T-helper 17 cell (primary cell): ENCODE data around the gene RAB5A. TPM values are rescaled to one million over a fixed set of nuclear protein-coding genes. Genes with fewer than 3 reads are reported as not detected.
"Not testable (repeated sequence)": the region's sequence is repeated elsewhere in the genome, so short reads cannot be mapped to it uniquely, and the experiment has no call there.

Experiments
- ATAC-seq: fragments of 150-1000 bp; cut with Tn5 transposase; 2 replicates; pipeline ENCODE4 v1.10.0; 2021; ENCODE audit warnings: mild to moderate bottlenecking, moderate library complexity
- DNase-seq, 3 donors: peaks; one replicate each; pipeline versions ENCODE4 v3.0.0 to v3.0.0-alpha.2; 2020 to 2021
- H3K9me3 ChIP-seq: one replicate; pipeline ENCODE4 v1.7.0; 2013; ENCODE audit warnings: low read length, mild to moderate bottlenecking; ENCODE audit not compliant: control insufficient read depth, poor library complexity, severe bottlenecking
- H3K27ac Mint-ChIP-seq: one replicate; pipeline ENCODE4 v1.8.0; 2022; ENCODE audit warnings: mild to moderate bottlenecking, moderate library complexity, mixed read lengths
- H3K27me3 Mint-ChIP-seq: one replicate; pipeline ENCODE4 v1.8.0; 2022; ENCODE audit warnings: mixed read lengths
- H3K36me3 Mint-ChIP-seq: one replicate; pipeline ENCODE4 v1.8.0; 2022; ENCODE audit warnings: low read depth, mixed read lengths
- H3K4me1 Mint-ChIP-seq: one replicate; pipeline ENCODE4 v1.8.0; 2022; ENCODE audit warnings: mild to moderate bottlenecking, mixed read lengths
- H3K4me3 Mint-ChIP-seq: one replicate; pipeline ENCODE4 v1.8.0; 2022; ENCODE audit warnings: mild to moderate bottlenecking, moderate library complexity, mixed read lengths
- total RNA-seq, 4 donors: library from RNA in 2 of 4; stranded (reverse) in 2 of 4; gene quantifications; one replicate each; pipeline ENCODE4 v1.2.3 and lab custom pipeline; 2022 to 2026

The RAB5A gene
- total RNA-seq, 2 donors from 2014 or later = 102 to 112 TPM

DNA sequence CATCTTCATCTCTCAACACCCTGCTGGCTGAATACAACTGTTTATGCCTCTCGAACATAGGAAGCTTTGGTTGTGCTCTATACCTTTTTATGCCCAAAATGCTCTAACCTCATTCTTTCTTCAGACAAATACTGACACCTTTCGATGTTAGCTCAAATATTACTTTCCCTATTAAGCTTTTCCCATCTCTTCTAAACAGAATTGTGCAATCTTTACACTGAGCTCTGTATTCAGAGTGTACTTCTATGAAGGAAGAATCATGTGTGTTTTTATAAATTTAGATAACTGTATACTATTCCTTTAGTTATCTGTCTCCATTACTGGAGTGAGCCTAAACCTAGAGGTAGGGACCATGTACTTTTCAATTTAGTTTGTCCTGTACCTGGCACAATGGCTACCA is 14.5 kb upstream of the RAB5A start:
- Mint-ChIP-seq H3K27ac (no peak overlapping the region), H3K27me3 (peaks cover 14% of the 10 kb centered on the region), H3K4me3 (no peak overlapping the region), H3K36me3 (peaks cover 4% of the 10 kb centered on the region), H3K4me1 (peaks cover 9% of the 10 kb centered on the region)
- DNase-seq (no peak), ATAC-seq (no peak)
- H3K9me3 ChIP-seq = no peaks in the 10 kb centered on the region

DNA sequence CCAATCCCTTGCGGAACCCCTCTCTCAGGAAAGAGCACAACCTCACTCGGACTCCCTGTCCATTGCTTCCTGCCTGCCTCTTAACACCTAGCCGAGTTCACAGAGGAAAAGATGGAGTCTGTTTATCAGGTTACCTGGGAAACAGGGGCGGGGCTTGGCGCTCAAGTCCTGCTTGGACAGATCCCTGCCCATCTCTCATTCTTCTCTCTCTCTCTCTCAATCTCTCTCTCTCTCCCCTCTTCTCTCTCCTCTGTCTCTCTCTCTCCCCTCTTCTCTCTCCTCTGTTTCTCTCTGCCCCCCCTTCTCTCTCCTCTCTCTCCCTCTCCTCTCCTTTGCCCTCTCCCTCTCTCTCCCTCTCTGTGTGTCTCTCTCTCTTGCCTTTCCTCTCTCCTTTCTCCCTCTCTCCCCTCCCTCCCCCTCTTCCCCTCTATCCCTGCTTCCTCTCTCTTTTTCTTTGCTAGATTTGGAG is 12.8 kb upstream of the RAB5A start, which contains the start of gene EFHB:
EFHB (minus strand) TSS at position 120 of the 469 bp plus-strand sequence. CDS start 199 bp downstream, outside the sequence.
- no peak for DNase-seq
- ATAC-seq = no peak
- Mint-ChIP-seq H3K4me3 (no peak within 1 kb of the TSS), H3K36me3 (peaks cover 2% of the 10 kb centered on the region), H3K4me1 (peaks cover 9% of the 10 kb centered on the region), H3K27me3 (peaks cover 12% of the 10 kb centered on the region), H3K27ac (no peak within 1 kb of the TSS)
- no peaks in the 10 kb centered on the region for H3K9me3 ChIP-seq

DNA sequence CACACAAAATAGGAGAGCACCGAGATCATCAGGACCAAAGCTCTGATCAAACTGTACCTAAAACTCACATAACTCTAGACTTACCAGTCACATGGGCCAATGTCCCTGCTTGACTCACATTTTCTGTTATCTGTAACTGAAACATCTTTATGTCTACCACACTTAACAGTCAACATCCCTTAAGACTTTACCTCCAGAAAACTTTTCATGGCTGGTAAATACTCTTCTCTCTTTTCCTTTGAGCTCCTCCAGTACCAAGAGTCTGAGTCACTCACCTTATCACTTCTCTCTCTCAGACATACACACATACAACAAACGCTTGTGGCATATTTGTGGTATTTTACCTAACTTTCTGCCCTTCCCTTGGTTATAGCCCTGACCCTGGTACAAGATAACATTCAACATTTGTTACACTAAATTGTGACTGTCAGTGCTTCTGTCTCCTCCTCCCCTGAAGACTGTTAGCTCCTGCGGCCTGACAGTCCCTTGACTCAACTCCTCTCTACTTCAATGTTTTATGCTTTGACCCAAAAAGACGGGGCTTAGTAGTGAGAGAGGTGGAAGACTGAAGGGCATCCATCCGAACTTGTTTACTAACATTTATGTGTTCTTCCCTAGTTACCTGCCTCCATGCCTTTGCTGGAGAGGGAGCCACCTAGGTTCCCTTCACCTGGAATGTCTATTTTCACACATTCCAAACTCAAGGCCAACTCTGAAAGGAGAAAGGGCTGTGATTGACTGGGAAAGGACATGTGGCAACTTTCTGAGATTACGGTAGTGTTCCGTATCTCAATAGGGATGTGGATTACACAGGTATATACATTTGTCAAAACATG is 9.2 kb upstream of the RAB5A start:
- Mint-ChIP-seq H3K4me1 (no peaks in the 10 kb centered on the region), H3K4me3 (no peak overlapping the region), H3K27ac (no peak overlapping the region), H3K27me3 (peaks cover 12% of the 10 kb centered on the region), H3K36me3 (peaks cover 10% of the 10 kb centered on the region)
- DNase-seq (no peak), ATAC-seq (no peak)
- no peaks in the 10 kb centered on the region for H3K9me3 ChIP-seq

DNA sequence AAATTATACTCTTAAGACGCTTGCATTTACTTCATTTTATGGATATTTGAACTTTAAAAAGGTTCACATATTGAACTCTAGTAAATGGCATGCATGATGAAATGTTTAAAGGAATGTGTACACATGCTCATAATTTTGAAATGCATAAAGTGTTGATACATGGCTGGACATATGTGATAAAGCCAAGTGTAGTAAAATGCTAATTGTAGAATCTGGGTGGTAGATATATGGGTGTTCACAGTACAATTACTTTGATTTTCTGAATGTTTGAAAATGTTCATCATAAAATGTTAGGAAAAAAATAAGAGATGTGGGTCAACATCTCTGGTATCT is 8.6 kb upstream of the RAB5A start:
- H3K4me3 Mint-ChIP-seq = no peak overlapping the region
- H3K36me3 Mint-ChIP-seq = peaks cover 8% of the 10 kb centered on the region
- DNase-seq (no peak), ATAC-seq (no peak)
- no peak overlapping the region for H3K27ac Mint-ChIP-seq
- peaks cover 7% of the 10 kb centered on the region for H3K27me3 Mint-ChIP-seq
- no peaks in the 10 kb centered on the region for H3K4me1 Mint-ChIP-seq
- no peaks in the 10 kb centered on the region for H3K9me3 ChIP-seq

DNA sequence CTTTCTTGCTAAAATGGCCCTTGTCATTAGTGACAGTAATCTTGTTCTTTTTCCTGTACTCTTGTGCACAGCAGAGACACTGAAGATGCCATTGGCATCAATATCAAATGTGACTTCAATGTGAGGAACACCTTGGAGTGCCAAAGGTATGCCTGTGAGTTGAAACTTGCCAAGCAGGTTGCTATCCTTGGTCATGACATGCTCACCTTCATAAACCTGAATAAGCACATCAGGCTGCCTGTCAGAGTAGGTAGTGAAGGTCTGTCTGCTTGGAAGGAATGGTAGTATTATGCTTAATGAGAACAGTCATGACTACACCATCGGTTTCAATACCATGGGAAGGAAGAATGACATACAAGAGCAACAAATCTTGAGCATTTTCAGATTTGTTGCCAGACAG is 6.3 kb upstream of the RAB5A start:
- H3K27ac Mint-ChIP-seq = no peak overlapping the region
- H3K4me1 Mint-ChIP-seq = peaks cover 2% of the 10 kb centered on the region
- no peaks in the 10 kb centered on the region for H3K9me3 ChIP-seq
- ATAC-seq = no peak
- H3K4me3 Mint-ChIP-seq = no peak overlapping the region
- no peak for DNase-seq
- peaks cover 7% of the 10 kb centered on the region for H3K27me3 Mint-ChIP-seq
- H3K36me3 Mint-ChIP-seq = peaks cover 8% of the 10 kb centered on the region

DNA sequence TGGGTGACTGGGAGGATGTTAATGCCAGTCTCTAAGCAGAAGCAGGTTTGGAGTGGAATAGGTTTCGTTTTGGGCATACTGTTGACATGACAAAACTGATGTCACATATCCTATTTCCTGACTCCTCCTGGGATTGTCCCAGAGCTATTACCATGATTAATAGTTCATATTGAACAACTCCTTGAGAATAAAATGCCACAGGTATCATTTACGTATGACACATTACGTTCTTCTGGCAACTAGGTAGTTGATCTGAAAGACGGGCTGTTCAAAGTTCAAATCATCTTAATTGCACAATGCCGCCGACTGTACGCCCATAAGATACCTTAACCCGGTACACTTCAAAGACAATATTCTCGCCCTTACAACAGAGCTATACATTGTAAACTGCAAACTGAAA is 1.4 kb upstream of the RAB5A start:
- Mint-ChIP-seq H3K36me3 (peaks cover 6% of the 10 kb centered on the region), H3K27ac (peak overlapping the region; percentile 98), H3K4me1 (peaks cover 30% of the 10 kb centered on the region), H3K27me3 (no peaks in the 10 kb centered on the region), H3K4me3 (peak overlapping the region; percentile 99)
- H3K9me3 ChIP-seq = no peaks in the 10 kb centered on the region
- ATAC-seq (no peak), DNase-seq (no peak)

DNA sequence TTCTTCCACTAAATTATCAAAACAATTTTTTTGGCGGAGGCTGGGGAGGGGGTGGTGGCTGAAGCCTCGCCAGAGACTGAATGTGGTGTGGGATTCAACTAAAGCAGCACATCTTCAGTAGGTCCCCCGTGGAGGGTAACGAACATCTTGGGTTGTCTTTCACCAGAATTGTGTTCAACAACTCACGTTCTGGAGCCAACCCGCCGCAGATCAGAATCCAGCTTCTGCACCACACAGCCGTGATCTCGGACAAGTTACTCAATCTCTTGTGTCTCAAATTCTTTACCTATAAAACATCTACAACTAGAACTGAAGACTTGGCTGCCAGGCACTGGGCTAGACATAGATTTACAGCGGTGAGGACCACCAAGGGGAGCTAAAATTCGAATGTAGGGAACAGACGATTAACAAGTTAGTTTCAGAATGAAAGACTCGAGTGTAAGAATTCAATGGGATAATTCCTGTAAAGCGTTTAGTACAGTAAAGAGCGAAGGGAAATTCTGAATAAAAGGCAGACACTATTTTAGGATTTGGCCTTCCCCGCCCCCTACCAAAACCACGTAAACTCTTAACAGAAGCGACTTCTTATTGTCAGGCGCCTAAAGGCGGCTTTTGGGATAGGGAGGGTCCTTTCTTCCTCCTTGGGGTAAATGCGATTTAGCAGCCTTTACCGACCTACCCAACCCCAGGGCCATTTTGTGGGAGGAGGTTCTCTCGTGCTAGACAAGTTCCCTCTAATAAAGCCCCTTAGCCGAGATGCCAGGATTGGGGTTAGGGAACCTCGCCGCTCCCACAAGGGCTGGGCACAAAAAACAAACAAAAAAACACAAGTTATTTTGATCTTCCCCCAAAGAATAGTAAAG is 697 bp upstream of the RAB5A start:
- H3K9me3 ChIP-seq = no peaks in the 10 kb centered on the region
- ATAC-seq = peak; percentile 5
- peaks cover 6% of the 10 kb centered on the region for H3K36me3 Mint-ChIP-seq
- H3K4me1 Mint-ChIP-seq = peaks cover 33% of the 10 kb centered on the region
- DNase-seq = no peak
- H3K27ac Mint-ChIP-seq = peak overlapping the region; percentile 98
- H3K27me3 Mint-ChIP-seq = no peaks in the 10 kb centered on the region
- peak overlapping the region; percentile 99 for H3K4me3 Mint-ChIP-seq

DNA sequence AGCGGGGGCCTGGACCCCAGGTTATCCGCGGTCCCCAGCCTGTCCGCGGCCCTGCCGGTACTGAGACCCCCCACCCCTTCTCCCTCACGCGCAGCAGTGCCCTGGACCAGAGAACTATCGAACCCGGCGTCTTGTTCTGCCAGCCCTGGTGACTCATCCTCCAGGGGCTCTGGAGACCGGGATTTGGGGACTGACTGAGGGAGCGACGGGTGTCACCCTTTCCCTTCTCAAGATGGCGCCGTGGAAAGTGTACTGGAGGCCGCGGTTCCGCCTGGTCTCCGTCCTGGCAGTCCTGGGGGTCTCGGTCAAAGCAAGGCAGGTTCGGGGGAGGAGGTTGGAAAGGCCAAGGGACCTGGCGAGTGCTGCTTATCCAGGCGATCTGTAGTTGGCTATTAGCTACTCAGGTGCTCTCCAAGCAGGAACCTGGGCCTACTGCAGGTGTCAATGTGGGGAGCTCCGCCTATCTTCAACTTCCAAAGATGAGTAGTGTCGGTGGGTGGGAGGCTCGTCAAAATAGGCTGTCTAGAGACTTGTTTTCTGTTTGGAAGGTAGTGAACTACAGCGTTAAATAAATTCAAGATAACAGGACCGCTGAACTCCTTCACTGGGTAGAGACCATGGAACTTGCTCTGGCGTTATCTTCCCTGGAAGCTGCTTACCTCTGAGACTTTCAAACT is 790 bp downstream of the RAB5A start:
- no peaks in the 10 kb centered on the region for H3K27me3 Mint-ChIP-seq
- peaks cover 10% of the 10 kb centered on the region for H3K36me3 Mint-ChIP-seq
- DNase-seq = peak; percentile 15 to 32 (median 18)
- peak overlapping the region; percentile 99 for H3K4me3 Mint-ChIP-seq
- H3K27ac Mint-ChIP-seq = peak overlapping the region; percentile 98
- peaks cover 37% of the 10 kb centered on the region for H3K4me1 Mint-ChIP-seq
- peak; percentile 32 for ATAC-seq
- H3K9me3 ChIP-seq = no peaks in the 10 kb centered on the region

DNA sequence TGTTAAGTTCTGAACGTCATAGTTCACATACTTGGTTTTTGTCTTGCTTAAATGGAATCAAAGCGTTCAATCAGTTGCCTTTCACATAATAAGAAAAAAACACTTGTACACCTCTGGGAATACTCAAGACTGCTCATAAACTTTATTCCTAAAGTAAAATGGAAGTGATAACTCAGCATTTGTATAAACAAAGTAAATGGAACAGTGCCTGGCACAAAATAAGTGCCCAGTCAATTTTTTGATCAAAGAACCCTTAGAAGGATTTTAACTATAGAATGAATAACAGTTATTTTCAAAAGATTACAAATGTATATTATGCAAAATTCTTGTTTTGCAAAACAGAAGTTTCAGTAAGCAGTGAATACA is 1.3 kb downstream of the RAB5A start:
- no peaks in the 10 kb centered on the region for H3K9me3 ChIP-seq
- DNase-seq (no peak), ATAC-seq (no peak)
- peak overlapping the region; percentile 99 for H3K4me3 Mint-ChIP-seq
- no peaks in the 10 kb centered on the region for H3K27me3 Mint-ChIP-seq
- H3K27ac Mint-ChIP-seq = peak overlapping the region; percentile 98
- peaks cover 10% of the 10 kb centered on the region for H3K36me3 Mint-ChIP-seq
- H3K4me1 Mint-ChIP-seq = peaks cover 37% of the 10 kb centered on the region

DNA sequence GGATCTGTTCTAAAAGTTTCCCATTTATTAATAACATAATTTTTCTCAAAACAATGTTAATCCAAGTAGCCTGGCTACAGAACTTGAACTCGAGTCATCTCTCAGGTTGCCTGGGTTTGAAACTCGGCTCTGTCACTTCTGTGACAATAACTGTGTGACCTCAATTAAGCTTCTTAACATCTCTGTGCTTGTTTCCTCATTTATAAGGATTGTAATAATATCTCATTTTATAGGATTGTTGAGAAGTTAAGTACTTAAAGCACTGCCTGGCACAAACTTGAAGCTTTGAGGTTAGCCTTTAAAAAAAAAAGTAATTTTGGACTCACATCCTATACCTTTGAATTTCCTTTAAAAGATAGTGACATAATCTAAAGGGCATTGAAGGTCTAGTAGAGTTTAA is 3.4 kb downstream of the RAB5A start:
- peaks cover 10% of the 10 kb centered on the region for H3K36me3 Mint-ChIP-seq

DNA sequence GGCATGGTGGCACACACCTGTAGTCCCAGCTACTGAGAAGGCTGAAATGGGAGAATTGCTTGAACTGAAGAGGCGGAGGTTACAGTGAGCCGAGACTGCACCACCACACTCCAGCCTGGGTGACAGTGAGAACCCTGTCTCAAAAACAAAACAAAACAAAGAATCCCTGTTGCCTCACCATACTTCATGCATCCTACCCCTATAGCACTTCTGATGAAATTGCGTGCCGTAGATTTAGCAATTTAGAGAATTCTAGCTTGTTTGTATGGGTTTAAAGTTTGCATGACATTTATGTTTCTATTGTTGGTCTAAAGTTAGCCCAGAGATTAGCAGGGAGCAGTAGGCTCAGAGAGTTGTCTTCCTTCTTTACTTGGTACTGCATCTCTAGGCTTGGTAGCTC is 7.8 kb downstream of the RAB5A start:
- Mint-ChIP-seq H3K36me3 (peaks cover 4% of the 10 kb centered on the region), H3K4me1 (peaks cover 17% of the 10 kb centered on the region), H3K4me3 (no peak overlapping the region), H3K27me3 (no peaks in the 10 kb centered on the region), H3K27ac (peak overlapping the region; percentile 43)
- no peaks in the 10 kb centered on the region for H3K9me3 ChIP-seq
- no peak for ATAC-seq
- DNase-seq = no peak

More for the DNA sequence above, 3.4 kb downstream of the RAB5A start:
- DNase-seq (no peak), ATAC-seq (no peak)
- no peaks in the 10 kb centered on the region for H3K9me3 ChIP-seq
- no peaks in the 10 kb centered on the region for H3K27me3 Mint-ChIP-seq
- H3K4me1 Mint-ChIP-seq = peaks cover 37% of the 10 kb centered on the region
- H3K27ac Mint-ChIP-seq = no peak overlapping the region
- no peak overlapping the region for H3K4me3 Mint-ChIP-seq

DNA sequence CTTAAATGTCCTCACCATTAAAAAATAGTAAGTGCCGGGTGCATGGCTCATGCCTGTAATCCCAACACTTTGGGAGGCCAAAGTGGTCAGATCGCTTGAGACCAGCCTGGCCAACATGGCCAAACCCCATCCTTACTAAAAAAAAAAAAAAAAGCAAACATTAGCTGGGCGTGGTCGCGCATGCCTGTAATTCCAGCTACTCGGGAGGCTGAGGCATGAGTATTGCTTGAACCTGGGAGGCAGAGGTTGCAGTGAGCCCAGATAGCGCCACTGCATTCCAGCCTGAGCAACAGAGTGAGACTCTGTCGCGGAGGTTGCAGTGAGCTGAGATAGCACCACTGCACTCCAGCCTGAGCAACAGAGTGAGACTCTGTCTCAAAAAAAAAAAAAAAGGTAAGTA is 10.5 kb downstream of the RAB5A start:
- not testable (repeated sequence) for DNase-seq, ATAC-seq, H3K27me3 Mint-ChIP-seq, H3K9me3 ChIP-seq, H3K36me3 Mint-ChIP-seq, H3K27ac Mint-ChIP-seq, H3K4me3 Mint-ChIP-seq
- peaks cover 27% of the 10 kb centered on the region for H3K4me1 Mint-ChIP-seq

DNA sequence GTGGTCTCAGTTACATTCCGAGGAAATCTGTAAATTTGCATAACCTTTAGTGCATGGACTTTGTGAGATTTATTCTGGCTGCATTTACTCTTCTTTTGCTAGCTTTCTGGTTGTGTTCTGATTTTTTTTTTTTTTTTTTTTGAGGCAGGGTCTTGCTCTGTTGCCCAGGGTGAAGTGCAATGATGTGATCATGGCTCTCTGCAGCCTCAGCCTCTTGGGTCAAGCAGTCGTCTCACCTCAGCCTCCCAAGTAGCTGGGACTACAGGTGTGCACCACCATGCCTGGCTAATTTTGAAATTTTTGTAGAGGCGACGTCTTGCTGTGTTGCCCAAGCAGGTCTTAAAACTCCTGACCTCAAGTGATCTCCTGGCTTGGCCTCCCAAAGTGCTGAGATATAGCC is 12.6 kb downstream of the RAB5A start:
- Mint-ChIP-seq H3K4me1 (peaks cover 30% of the 10 kb centered on the region), H3K27me3 (no peaks in the 10 kb centered on the region), H3K36me3 (no peaks in the 10 kb centered on the region), H3K27ac (peak overlapping the region; percentile 53), H3K4me3 (no peak overlapping the region)
- no peak for ATAC-seq
- no peaks in the 10 kb centered on the region for H3K9me3 ChIP-seq
- no peak for DNase-seq
